ENCODE results near the gene TNFSF10.

The TNFSF10 gene

DNA sequence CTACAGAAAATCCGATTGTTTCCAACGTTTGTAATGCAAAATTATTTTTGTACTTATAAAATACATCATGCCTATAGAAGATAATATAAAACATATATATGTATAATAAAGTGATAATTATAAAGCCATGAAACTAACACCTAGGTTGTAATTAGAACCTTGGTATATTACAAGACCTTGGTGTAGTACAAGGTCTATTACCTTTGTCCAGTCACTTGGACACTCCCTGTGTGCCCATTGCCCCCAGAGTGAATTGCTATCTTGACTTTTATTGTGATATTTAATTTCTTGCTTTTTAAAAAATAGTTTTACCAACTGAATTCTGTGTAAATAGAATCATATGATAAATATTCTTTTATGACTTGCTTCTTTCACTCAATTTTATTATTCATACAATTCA, 20.7 kb upstream of the TNFSF10 start:
- FAIRE-seq, result no peak

DNA sequence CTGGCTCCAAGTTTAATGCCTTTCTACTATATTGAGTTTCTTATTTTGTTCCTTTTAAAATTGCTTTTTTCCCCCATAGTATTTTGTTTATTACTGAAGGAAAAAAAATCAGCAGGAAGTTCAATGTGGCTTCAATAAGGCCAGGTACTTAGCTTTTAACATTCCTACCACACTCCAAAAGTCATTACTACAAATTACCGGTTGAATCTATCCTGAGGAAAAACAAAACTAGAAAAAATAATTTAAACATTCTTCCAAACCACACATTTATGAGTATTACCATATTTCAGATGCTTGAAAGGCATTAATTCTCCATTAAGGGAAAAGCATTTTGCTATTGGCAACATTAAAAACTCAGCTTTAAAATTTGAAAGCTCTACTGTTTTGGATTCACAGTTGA, 20.2 kb upstream of the TNFSF10 start:
- no peak for FAIRE-seq

DNA sequence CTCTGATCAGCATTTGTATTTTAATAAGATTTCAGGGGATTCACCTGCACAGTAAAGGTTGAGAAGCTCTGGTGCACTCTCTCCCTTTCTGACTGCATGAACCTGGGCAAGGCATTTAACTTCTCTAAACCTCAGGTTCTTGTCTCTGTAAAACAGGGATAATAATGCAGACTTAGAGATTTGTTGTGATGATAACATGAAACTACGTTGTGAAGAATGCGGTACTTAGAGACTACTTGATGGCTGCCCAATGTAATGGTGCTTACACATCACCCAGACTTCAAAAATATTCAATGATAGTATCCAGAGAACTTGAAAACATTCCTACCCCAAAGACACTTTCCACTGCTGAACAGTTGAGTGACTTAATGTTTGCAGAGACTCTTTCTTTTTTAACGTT, 19.8 kb upstream of the TNFSF10 start:
- FAIRE-seq, result no peak

DNA sequence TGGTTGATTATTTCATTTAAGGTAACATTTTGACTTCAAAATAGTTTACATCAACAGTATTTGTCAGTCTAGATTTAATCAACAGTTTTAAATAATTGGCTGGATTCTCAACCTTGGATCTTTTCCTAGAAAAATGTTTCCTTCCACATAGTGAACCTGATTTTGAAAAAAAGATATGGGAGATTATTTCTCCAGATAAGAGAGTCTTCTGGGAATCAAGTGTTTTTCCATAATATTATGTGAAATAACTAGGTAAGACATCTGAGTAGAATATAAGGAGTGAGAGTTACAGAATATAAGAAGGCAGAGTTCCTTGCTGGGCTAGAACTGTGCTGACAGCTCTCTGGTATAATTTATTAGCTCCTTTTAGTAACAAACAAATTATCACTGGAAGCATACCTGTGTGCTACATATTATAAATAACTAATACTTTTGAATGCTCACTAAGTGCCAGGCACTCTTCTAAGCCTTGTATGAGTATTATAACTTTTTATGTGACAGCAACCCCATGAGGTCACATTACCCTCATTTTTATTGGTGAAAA, 18.8 kb upstream of the TNFSF10 start:
- no peak for FAIRE-seq

DNA sequence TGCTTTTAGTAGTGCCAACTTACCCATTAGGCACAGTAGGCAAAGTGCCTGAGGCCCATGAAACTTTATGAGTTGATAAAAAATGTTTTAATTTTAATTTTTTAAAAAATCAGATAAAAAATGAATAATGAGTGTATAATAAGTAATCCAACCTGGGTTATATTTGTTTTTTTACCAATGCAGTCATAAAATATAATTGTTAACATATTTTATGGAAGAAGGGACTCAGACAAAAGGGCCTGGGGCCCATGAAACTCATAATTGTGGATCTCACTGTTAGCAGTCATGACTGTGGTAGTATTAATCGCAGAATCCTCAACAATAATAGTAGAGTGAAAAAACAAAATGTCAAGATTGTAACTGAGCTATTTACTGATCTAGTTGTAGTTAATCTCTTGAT, 16.8 kb upstream of the TNFSF10 start:
- FAIRE-seq, result no peak

DNA sequence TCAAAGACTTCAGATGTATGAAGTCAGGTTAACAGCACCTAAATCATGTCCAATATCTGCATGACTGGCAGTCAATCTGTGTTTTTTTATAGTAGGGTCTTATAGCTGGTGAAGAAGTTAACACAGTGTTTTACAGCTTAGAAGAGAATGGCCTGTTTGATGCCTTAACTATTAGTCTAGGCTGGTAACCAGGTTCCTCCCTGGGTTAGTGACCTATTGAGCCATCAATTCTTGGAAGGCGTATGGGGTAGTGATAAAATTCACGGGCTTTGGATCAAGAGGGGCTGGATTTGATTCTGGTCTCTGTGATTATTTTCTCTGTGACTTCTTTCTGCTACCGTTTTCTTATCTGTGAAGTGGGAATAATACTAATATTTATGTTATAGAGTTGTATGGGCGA, 16.0 kb upstream of the TNFSF10 start:
- FAIRE-seq, result no peak

DNA sequence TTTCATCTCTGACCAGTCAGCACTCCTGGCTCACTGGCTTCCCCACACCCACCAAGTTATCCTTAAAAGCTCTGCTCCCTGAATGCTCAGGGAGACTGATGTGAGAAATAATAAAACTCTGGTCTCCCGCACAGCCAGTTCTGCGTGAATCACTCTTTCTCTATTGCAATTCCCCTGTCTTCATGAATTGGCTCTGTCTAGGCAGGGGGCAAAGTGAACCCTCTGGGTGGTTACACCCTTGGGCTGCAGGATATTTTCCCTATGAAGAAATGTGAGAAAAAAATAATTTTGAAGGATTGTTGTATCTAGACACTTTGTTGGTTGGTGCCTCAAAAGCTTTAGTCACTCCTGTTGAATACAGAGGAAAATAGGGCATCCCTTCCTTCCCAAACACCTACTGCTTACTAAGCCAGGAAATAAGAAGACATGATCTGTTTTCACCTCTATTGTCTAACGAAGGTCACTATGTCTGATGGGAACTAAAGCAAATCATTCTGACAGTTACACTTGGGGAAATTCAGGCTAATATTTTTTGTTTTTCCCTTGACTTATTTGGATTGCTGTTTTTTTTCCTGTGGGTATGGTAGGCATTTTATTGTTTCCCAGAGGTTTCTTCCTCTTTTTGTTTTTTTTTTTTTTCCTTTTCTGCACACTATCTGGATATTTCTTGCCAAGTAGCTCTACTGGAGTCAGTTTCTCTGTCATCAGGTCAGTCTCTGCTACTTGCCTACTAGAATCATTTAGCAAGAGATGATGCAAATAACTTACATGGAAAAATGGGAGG, 15.3 kb upstream of the TNFSF10 start:
- FAIRE-seq, result no peak

DNA sequence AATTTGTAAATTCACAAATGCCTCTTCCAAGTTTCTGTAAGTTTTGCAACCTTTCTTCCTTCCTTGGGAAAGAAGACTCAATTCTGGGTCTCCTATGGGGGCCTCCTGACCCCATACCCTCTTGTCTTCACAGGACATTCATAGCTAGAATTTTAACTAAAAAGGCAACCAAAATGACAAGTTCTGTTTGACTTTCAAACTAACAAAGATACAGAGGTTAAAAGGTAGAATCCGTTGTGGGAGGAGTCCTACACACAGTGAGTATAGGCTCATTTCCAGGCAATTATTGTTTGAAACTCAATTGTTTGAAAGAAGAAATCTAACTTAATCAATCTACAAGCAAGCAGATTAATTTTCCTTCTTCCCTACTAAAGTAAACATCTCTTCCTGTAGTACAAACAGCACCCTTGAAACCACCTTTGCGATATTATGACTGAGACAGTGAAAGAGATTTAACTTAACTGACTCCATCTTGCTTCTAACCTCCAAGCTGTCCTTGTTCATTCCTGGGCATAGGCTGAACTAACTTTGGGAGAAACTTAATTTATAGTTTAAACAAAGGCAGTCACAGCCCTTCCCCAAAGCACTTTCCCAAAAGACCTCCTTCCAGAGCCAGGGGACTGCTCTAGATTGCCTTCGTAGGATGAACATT, 14.4 kb upstream of the TNFSF10 start:
- FAIRE-seq, result no peak

DNA sequence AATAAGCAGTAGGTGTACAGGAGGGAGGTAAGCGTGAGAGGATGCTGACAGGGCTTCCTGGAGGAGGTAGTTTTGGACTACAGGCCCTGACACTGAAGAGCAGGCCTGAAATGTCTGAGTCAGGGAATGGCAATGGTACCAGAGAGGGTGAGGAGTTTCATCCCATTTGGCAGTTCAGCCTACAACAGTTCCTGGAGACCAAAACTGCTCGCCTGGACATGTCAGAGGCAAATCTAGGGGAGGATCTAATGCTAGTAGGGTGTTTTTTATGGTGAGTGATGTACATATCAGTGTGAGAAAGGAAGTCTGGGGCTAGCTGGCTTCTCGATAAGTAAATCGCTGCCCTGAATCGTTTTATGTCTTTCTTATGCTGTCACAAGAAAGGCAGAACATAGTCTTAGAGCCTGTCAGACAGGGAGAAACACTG, 13.8 kb upstream of the TNFSF10 start:
- no peak for FAIRE-seq

DNA sequence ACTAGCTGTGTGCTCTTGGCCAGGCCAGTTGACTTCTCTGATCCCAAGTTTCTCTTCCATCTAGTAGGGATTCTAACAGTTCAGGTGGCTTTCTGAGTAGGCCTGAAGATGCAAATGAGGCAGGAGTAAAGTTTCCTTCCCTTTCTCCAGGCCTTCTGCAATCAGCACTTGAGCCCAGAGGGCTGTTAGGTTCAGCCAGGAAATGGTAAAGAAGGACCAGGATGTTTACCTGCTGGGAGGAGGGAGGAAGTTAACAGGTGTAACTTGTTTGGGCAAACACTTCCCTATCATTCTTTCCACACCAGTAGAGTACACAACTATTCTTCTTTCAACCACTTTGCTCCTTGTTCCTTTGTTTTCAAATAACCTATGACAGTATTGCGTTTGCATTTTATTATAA, 13.3 kb upstream of the TNFSF10 start:
- no peak for FAIRE-seq

DNA sequence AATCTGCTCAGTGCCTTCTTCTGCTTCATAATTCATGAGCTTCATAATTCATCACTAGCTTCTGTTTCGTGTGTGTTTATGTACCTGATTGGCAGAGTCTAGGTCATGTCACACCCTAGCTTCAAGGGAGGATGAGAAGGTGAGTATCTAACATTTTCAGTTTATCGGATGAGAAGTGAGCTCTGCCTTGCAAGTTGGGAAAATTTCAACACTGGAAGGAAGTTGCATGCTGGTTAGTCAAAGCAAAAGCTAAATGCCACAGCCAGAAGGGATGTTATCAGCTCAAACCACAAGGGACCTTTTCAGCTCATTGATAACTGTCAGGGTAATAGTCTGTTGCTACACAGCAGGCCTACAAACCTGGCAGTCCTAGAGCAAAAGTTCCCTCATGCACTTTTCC, 7.3 kb upstream of the TNFSF10 start:
- no peak for FAIRE-seq

DNA sequence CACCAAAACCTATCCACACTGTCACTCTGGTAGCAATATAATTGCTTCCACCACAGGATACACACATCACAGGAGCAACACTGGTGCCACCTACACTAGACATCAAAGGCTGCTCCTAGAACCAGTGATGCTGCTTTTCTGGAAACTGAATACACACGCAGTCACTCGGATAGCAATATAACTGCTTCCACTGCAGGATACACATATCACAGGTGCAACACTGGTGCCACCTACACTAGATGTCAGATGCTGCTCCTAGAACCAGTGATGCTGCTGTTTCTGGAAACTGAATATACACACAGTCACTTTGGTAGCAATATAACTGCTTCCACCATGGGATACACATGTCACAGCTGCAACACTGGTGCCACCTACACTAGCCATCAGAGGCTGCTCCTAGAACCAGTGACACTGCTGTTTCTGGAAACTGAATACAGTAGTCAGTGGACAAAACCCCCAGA, 6.9 kb upstream of the TNFSF10 start:
- no peak for FAIRE-seq

DNA sequence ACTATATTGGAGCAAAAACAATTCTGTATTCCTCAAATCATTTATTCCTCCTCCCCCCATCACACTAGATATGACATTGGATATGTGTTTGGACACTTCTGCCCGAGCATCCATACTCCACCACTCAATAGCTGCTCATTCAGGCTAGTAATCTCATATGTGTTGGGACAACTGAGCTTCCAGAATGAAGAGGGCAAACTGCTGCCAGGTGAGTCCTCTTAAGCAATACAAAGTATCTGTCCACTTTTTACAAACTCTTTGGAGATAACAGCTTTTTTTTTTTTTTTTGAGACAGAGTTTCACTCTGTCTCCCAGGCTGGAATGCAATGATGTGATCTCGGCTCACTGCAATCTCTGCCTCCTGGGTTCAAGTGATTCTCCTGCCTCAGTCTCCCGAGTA, 5.4 kb upstream of the TNFSF10 start:
- no peak for FAIRE-seq

DNA sequence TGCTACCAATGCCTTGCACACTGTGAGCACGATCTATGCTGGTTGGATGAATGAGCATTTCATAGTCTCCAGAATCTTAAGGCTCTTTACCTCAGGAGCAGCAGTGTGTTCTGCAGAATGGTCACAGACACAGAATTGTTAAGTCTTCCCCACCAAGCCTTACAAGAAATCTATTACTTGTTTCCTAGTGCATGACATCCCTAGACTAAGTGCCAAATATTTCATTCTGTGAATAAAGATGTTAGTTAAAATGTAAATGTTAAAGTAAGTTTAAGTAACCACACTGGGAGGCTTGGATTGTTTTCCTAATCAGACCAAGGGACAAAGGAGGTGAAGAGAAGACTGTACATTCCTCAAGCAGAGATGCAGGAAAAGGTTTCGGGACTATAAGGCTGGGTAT, 4.1 kb upstream of the TNFSF10 start:
- FAIRE-seq, result no peak

DNA sequence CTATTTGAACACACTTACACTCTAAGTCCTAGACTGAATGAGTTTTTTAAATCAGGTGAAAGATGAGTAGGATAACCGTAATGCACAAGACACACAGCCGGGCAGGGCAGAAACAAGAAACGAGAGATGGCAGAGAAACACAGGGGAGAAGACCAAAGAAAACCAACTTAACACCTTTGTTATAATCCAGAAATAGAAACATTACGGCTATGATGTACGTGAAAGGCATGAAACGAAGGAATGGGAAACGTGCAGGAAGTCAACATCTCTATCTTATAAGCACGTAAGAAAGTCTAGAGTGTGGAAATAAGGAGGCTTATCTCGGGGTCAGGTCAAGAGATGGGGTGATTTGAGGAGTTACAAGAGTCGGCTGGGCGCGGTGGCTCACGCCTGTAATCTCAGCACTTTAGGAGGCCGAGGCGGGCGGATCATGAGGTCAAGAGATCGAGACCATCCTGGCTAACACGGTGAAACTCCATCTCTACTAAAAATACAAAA, 1.9 kb upstream of the TNFSF10 start:
- FAIRE-seq, result no peak

DNA sequence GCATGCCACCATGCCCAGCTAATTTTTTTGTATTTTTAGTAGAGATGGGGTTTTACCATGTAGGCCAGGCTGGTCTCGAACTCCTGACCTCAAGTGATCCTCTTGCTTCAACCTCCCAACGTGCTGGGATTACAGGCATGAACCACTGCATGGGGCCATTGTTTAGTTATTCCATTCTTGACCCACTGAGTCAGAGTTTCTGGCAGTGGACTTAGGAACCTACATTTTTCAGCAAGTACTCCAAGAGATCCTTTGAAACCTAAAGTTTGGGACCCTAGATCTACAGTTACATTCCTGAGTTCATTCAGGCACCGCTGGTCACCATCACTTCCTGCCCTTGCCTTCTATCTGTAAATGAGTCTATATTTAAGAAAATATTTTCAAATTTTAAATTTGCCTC, 1.4 kb upstream of the TNFSF10 start:
- no peak for FAIRE-seq

DNA sequence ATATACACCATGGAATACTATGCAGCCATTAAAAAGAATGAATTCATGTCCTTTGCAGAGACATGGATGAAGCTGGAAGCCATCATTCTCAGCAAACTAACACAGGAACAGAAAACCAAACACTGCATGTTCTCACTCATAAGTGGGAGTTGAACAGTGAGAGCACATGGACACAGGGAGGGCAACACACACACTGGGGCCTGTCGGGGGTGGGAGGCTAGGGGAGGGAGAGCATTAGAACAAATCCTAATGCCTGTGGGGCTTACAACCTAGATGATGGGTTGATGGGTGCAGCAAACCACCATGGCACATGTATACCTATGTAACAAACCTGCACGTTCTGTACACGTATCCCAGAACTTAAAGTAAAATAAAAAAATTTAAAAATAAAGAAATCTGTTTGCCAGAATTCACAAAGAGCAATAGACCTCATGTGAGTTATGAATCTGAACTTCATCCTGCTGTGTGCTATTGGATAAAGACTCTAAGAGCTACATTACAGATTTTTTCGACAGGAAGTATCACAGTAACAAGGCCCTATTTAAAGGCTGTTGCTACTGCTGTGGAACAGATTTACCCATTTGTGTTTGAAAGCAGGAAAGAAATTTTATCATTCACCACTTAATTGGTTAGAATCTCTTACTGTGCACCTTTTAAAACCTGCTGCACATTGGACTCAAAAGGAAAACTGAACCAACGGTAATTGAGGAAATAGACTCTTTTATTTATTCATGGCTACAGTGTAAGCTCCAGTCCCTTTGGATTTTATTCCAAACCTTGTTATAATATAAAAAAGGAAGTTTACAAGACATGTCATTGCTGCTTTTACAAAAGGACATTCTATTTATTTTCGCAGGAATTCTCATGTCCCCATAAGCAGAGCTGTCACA, 1.1 kb downstream of the TNFSF10 start:
- FAIRE-seq, result peak; percentile 55

DNA sequence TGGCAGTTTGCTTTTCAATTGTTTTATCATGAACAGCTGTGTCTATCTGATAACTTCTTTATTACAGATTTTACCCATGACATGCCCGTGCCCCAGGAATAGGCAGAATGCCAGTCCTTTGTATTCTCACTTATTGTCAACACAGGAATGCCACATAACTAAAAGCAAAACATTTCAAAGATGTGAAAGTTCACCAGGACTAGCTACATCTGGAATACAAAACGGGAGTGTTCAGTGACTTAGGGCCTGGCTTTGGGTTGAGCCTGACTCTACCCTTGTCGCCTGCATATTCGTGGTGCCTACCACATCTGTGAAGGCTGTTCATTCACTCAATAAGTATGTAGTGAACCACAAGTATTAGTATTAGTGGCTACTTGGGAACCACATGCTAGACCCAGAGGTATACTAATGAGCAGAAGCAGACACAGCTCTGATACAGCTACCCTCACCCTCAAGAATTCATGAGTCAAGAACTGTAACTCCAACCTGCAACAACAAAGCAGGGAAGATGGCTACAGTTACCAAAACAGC, 2.9 kb downstream of the TNFSF10 start:
- no peak for FAIRE-seq

DNA sequence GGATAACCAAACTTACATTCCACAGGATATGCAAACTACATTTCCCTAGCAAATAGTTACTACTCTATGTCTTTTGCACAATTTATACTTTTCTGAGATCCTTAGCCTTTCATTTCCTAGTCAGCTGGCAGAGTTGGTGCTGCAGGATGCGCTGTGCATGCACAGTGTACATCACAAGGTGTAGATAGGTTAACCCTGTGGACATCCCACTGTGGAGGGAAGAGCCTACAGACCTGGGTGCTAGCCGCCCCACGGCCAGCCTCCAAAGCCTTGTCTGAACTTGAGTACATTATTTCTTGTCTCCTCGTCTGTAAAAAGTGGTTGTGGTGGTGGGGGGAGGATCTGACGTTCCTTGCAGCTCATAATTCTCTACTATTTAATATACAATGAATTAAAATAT, 3.5 kb downstream of the TNFSF10 start:
- FAIRE-seq, result no peak

DNA sequence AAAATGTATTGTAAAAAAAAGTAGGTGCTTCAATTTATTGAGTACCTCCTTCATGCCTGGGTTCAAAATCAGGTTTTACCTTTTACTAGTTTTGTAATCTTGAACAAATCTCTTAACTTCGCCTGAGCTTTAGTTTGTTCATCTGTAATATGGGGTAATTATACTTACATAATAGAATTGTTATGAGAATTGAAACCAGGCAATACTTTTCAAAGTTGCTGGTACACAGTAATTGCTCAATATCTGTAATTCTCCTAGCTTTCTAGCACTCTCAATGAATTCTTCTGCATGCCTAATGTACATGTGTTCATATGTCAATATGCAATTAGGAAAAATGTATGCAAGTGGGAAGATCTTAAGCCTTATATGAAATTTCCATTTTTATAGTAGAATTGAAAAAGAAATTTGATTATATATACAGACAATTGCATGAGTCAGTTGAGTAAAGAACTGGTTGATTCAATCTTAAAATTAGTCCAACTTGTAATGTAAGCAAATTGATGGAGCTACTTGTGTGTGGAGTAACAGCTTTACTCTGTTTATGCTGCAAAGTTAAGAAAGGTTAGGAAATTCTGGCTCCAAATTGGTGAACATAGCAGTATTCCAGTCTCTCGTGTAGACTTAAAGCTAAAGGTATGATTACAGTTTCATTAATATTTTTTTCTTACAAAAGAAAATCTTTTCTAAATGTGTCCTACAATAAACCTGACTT, 4.1 kb downstream of the TNFSF10 start:
- no peak for FAIRE-seq

DNA sequence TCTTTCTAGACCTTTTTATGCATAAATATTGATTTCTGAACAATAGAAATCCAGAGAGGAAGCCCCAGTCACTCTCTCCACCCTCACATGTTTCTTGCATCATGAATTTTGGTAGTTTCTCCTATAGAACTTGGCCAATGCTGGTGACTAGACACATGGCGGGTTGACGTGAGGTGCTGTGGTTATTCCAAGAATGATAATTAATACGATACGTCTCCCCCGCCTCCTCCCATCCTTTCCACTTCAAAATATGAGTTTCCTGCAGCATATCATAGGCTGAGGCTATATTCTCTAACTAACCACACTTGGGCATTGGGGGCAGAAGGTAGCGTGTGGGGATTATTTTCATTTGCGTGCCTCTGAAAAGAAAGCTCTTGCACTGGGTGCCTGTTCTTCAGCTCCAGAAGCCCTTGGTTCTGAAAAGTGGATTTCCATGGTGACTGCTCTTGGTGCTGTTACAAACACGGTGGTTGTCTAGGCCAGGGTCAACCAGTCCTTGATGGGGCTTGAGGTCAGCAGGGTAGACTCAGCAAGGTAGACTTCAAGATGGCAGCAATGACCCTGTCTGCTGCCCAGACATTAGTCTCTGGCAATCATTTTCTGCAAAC, 5.3 kb downstream of the TNFSF10 start:
- no peak for FAIRE-seq

Data from colon (tissue), 2 donors.